ENCODE results near the gene FGD4.

GRCh38 chr12:32606443-32606842 is 207.1 kb downstream of the FGD4 start:
- TF ChIP-seq, protein P1, sequence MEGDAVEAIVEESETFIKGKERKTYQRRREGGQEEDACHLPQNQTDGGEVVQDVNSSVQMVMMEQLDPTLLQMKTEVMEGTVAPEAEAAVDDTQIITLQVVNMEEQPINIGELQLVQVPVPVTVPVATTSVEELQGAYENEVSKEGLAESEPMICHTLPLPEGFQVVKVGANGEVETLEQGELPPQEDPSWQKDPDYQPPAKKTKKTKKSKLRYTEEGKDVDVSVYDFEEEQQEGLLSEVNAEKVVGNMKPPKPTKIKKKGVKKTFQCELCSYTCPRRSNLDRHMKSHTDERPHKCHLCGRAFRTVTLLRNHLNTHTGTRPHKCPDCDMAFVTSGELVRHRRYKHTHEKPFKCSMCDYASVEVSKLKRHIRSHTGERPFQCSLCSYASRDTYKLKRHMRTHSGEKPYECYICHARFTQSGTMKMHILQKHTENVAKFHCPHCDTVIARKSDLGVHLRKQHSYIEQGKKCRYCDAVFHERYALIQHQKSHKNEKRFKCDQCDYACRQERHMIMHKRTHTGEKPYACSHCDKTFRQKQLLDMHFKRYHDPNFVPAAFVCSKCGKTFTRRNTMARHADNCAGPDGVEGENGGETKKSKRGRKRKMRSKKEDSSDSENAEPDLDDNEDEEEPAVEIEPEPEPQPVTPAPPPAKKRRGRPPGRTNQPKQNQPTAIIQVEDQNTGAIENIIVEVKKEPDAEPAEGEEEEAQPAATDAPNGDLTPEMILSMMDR (IDR thresholded peaks at IDR 0.05) = no peak
- TF ChIP-seq POLR2A (IDR thresholded peaks at IDR 0.05) = no peak
